NOMO-1 treated with DMSO at 0.1 percent for 48 hours (cell line): ENCODE data around the gene MYL12A.

ENCODE experiments used
- DNase-seq: peaks from one replicate; lab custom pipeline; 2025; ENCODE audit not compliant: unreplicated experiment; lab: John Stamatoyannopoulos, UW

The MYL12A gene

DNA sequence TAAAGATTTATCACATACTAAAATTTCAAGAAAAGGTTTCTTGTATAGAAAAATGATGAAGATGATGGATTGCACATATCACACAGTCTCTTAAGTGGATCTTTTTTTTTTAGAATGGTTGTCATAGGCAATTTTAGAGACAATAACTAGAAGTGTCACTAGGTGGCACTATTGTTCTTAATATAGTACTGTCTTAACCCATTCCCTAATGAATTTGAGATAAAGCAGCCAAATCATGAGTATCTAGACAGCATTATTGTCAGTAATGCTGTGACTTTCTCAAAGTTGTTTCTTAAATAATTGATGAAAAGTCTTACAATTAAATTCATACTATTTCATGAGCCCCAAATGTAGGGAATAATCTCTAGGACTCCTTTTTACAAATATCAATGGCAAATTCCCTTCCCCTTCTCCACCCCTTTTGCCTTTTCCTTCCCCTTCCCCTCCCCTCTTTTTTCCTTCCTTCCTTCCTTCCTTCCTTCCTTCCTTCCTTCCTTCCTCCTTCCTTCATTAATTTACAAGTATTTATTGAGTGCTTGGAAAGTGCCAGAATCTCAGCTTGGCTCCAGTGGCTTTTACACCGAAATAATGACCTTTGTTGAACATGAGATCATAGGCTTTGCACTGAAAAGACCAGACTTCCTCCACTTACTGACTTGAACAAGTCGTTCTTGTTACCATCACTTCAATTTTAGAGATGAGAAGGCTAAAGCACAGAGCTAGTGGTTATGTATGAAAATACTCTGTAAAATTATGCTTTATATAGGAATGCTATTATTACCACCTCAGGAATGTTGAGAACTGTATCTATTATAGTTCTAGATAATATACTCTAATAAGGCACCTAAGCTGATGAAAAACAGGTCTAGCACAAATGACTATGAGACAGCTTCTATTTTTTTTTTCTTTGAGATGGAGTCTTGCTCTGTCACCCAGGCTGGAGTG, 34.1 kb downstream of the MYL12A start:
- DNase-seq: peak; percentile 58

DNA sequence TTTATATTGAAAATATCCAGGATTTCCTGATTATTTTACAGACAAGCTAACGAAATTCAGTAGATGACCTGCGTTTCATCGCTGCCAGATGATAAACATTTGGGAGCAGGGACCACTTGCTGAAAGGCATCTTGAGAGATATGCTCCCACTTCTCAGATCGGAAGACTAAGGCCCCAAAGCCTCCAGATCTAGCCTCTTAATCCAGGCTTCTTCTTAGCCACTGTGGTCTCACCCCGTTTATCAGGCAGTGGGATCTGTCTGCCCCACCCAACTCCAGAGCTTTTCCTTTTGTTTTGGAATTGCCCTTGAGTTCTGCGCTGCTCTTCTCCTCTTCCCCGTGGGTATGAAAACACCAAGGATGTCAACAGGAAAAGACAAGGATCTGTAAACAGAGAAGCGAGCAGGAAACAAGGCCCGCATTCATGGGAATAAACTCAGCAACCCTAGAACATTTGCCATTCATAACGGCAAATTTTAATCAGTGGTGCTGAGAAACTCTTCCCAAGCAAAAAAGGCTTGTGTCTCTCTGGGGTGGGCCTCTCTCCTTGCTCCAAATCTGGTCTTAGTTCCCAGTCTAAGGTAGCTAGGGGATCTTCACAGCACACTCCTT, 35.8 kb downstream of the MYL12A start:
- no peak for DNase-seq

DNA sequence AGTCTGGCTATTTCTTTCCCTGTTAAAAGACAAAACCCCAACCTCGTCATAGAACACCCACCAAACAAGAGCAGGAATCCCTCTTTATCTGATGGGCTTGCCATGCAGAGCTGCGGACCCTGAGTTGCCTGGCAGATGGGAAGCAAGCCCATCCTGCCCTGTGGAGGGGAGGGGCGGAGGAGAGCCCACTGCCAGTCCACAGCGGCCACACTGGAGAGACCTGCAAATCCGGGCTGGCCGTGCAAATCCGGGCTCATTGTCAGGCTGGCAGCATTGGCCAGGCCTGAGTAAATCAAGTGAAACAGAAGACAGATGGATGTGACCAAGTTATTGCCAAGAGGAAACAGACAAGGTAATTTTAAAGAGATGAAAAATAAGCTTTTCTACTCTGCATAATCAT, 36.3 kb downstream of the MYL12A start:
- DNase-seq: no peak

- DNase-seq: no peak
These were observed 36.9 kb downstream of the MYL12A start for GRCh38 chr18:3284501-3284900.

- DNase-seq: peak; percentile 41
These were observed 38.6 kb downstream of the MYL12A start for GRCh38 chr18:3286159-3286558.

DNA sequence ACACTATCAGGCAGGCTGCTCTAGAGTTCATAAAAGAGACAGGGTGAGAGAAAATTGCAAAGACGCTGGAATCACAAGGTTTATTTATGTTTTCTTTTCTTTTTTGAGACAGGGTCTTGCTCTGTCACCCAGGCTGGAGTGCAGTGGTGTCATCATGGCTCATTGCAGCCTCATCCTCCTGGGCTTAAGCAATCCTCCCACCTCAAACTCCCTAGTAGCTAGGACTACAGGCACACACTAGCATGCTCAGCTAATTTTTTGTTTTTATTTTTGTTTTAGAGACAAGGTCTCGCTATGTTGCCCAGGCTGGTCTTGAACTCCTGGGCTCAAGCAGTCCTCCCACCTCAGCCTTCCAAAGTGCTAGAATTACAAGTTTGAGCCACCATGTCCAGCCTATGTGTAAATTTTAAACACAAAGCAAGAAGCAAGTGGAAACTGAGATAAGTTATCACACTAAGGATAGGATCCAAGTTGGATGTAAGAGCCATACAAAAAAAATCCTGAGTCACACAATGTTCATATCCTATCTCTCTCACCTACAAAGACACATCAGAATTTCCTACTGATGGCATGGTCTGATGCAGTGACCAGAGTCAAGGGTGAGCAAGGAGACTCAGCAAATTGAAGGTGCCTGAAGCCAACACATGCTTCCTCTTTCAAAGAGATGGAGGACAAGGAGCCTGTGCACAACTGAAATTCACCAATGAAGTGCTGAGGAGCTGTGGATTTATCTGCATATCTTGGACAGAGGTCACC, 45.8 kb downstream of the MYL12A start:
- DNase-seq: no peak

GRCh38 chr18:3294435-3295080, 47.0 kb downstream of the MYL12A start:
- no peak for DNase-seq

DNA sequence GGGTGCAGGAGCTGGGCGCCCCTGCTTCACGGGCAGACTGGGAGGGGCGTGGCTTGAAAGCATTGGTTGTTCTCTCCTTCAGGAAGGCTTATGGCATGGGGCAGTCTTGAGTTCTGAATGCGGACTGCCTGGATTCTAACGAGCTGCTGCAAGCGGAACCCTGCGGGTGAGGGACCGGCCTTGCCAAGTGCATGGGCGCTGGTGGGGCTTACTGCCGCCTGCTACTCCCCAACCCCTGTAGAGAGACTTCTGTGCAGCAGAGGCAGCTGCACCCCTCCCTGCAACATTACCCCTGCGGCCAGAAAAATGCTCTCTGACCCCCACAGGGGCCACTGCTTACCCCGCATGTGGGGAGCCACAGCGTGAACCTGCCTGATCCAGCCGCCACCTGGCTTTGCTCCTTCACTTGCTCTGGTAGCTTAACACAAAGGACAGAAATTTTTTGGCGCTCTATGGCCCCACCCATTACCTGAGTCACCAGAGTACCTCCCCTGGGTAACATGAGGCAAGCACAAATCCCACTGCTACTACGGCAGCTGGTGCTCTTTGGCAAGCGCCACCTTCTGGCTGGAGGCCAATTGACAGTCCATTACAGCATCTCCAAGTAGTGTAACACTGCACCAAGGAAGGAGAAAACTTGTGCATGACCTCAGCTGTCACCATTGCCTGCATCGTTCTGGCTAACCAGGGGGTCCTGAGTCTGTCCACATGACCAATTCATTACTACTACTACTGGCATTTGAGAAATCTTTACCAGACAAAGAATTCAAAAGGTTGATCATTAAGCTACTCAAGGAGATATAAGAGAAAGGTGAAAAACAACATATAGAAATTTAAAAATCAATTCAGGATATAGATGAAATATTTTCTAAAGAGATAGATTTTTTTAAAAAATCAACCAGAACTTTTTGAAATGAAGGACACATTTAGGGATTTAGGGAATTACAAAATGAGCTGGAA, 49.7 kb downstream of the MYL12A start:
- DNase-seq: peak; percentile 92

DNA sequence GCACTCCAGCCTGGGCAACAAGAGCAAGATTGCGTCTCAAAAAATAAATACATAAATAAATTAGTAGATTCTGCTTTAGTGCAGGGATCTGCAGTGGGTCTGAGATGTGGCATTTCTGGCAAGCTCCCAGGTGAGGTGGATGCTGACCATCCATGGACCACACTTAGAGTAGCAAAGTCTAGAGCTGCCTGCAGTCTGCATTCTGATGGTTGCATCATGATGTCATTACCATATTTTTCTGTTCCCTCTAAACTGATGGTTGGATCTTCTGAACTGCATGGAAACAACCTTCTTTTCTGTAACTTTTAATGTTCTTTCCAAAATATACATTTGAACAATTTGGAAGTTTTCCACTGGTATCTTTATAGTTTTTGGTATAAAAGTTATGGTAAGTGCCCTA, 57.2 kb downstream of the MYL12A start:
- DNase-seq: no peak

- DNase-seq: peak; percentile 84
These were observed 57.8 kb downstream of the MYL12A start for GRCh38 chr18:3305354-3305762.
